IMR-90 (cell line): Measurements from ENCODE around the gene LRPAP1.

ENCODE experiments used
- BHLHE40 ChIP-seq: fragments of 150-350 bp; IDR thresholded peaks from 2 replicates; pipeline ENCODE4 v1.6.1; 2016; ENCODE audit warnings: mild to moderate bottlenecking, low read depth, low read length
- CTCF ChIP-seq: conservative IDR thresholded peaks from 2 replicates; pipeline ENCODE4 v1.5.1; 2012; ENCODE audit warnings: mild to moderate bottlenecking, low read depth, low read length, improper control_type of control experiment
- ELK1 ChIP-seq: fragments of 150-350 bp; IDR thresholded peaks from 2 replicates; pipeline ENCODE4 v1.6.1; 2016; ENCODE audit warnings: low read depth, mild to moderate bottlenecking, low read length, moderate library complexity, borderline replicate concordance
- FOS ChIP-seq: fragments of 150-350 bp; IDR thresholded peaks from 2 replicates; pipeline ENCODE4 v1.6.1; 2016; ENCODE audit warnings: low read depth, low read length
- MAFK ChIP-seq: IDR thresholded peaks from 2 replicates; pipeline ENCODE4 v1.6.1; 2012; ENCODE audit warnings: low read depth, low read length, improper control_type of control experiment
- MXI1 ChIP-seq: IDR thresholded peaks from 2 replicates; pipeline ENCODE4 v1.6.1; 2012; ENCODE audit warnings: low read depth, mild to moderate bottlenecking, low read length, moderate library complexity, borderline replicate concordance
- NFE2L2 ChIP-seq: fragments of 150-350 bp; IDR thresholded peaks from 2 replicates; pipeline ENCODE4 v1.6.1; 2016; ENCODE audit warnings: low read depth, mild to moderate bottlenecking, low read length
- POLR2A ChIP-seq: IDR thresholded peaks from 2 replicates; pipeline ENCODE4 v1.6.1; 2012; ENCODE audit warnings: mild to moderate bottlenecking, low read depth, low read length
- RAD21 ChIP-seq: IDR thresholded peaks from 2 replicates; pipeline ENCODE4 v1.6.1; 2012; ENCODE audit warnings: low read length, improper control_type of control experiment
- RCOR1 ChIP-seq: IDR thresholded peaks from 2 replicates; pipeline ENCODE4 v1.6.1; 2012; ENCODE audit warnings: mild to moderate bottlenecking, low read length, improper control_type of control experiment; ENCODE audit not compliant: insufficient replicate concordance
- RFX5 ChIP-seq: IDR thresholded peaks from 2 replicates; pipeline ENCODE4 v1.8.0; 2012; ENCODE audit warnings: low read depth, mild to moderate bottlenecking, low read length, moderate library complexity
- USF2 ChIP-seq: fragments of 150-350 bp; IDR thresholded peaks from 2 replicates; pipeline ENCODE4 v1.6.1; 2017; ENCODE audit warnings: mild to moderate bottlenecking, antibody characterized with exemption, low read length, low read depth

DNA sequence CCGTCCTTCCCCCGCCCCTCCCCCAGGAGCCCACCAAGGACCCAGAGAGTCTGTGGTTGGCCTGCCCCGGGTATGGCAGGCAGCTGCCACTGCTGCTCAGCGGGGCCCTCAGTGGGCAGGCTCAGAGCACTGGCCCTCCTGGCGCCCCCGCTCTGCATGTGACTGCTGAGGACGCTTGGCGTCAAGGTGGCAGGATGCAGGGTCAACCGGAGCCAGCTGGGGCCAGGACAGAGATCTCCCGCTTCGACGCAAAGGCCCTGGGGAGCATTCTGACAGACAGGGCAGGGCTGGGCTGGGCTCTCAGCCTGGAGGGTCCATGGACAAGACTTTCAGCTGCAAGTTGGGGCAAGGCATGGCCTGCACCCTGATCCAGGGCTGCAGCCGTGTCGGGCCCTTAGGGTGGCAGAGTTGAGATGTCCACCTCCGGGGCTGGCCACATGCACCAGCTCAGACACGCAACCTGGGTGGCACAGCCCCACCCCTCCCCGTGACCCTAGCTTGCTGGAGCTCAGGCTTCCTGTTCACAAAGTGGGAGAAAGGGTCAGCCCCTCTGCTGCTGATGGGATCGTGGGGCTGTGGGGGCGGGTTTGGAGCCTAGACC, 30.3 kb downstream of the LRPAP1 start:
- no peak for TF ChIP-seq POLR2A
- no peak for TF ChIP-seq CTCF
- no peak for TF ChIP-seq NFE2L2
- no peak for TF ChIP-seq ELK1
- no peak for TF ChIP-seq RAD21
- no peak for TF ChIP-seq MAFK
- no peak for TF ChIP-seq MXI1
- TF ChIP-seq USF2 = no peak
- TF ChIP-seq RCOR1 = no peak
- TF ChIP-seq RFX5 = no peak
- no peak for TF ChIP-seq BHLHE40
- TF ChIP-seq FOS = no peak
